Prostate gland (tissue), 2 donors: ENCODE results near the gene SERPINA5. TPM values are rescaled to one million over a fixed set of nuclear protein-coding genes. Genes with fewer than 3 reads are reported as not detected.

ENCODE experiments used
- DNase-seq: peaks from one replicate; pipeline ENCODE4 v3.0.0-alpha.2; 2019; ENCODE audit warnings: low spot score
- H3K27ac ChIP-seq, 2 donors: fragments of 200-600 bp; sonication (generic); 2 replicates each; pipeline ENCODE4 v1.5.1; 2017 to 2019
- H3K27me3 ChIP-seq: fragments of 200-600 bp; sonication (generic); replicated peaks from 2 replicates; pipeline ENCODE4 v1.5.1; 2019; ENCODE audit not compliant: insufficient read depth
- H3K36me3 ChIP-seq, 2 donors: fragments of 200-600 bp; sonication (generic); 1 replicate in 1 of 2; 2 replicates in 1 of 2; pipeline versions ENCODE4 v1.5.1 to v1.8.1; 2017 to 2019
- H3K4me1 ChIP-seq: fragments of 200-600 bp; sonication (generic); replicated peaks from 2 replicates; pipeline ENCODE4 v1.5.1; 2019
- H3K4me3 ChIP-seq, 2 donors: fragments of 200-600 bp; sonication (generic); 2 replicates each; pipeline ENCODE4 v1.5.1; 2017 to 2019
- H3K9me3 ChIP-seq: fragments of 200-600 bp; sonication (generic); 2 replicates; pipeline ENCODE4 v1.5.1; 2017
- POLR2A ChIP-seq: fragments of 450-650 bp; IDR thresholded peaks from one replicate; pipeline ENCODE4 v1.6.1; 2016; ENCODE audit warnings: antibody characterized with exemption, mild to moderate bottlenecking
- POLR2AphosphoS5 ChIP-seq: sonication (generic); formaldehyde crosslinking; IDR thresholded peaks from one replicate; pipeline ENCODE4 v1.6.1; 2017; ENCODE audit warnings: antibody characterized with exemption
- WGBS: methylation state at CpG from one replicate; pipeline ENCODE4 v1.1.5; 2018; 5-methylcytosine and 5-hydroxymethylcytosine counted together
- intact Hi-C: fragments of 100-400 bp; cut with DNase I; formaldehyde crosslinking; loops from one replicate; pipeline ENCODE4 v1.14.2; 2022
- total RNA-seq, 2 donors: library from RNA; depleted of rRNA; stranded (reverse); fragments of >200 nt; gene quantifications; one replicate each; pipeline ENCODE4 v1.1.0, GENCODE V29; 2016
- TF ChIP-seq, protein P1 (sequence below), 4 experiments: fragments of 200-600 bp in 2 of 4; fragments of 450-650 bp in 2 of 4; sonication (generic) in 2 of 4; IDR thresholded peaks; 1 replicate in 3 of 4; 2 replicates in 1 of 4; pipeline ENCODE4 v1.5.1; 2016 to 2019; ENCODE audit warnings: antibody characterized with exemption in 4 of 4, mild to moderate bottlenecking in 2 of 4, moderate library complexity in 2 of 4

Gene SERPINA5
- total RNA-seq, 2 donors from 2014 or later: 2.6 to 936 TPM

- no peak for DNase-seq
- no peaks in the 10 kb centered on the region for H3K9me3 ChIP-seq
- H3K4me3 ChIP-seq: no peak overlapping the region
- no peaks in the 10 kb centered on the region for H3K27me3 ChIP-seq
- H3K27ac ChIP-seq: no peak overlapping the region
- intact Hi-C loops: no loop called here
- no peaks in the 10 kb centered on the region for H3K36me3 ChIP-seq
- TF ChIP-seq, protein P1, sequence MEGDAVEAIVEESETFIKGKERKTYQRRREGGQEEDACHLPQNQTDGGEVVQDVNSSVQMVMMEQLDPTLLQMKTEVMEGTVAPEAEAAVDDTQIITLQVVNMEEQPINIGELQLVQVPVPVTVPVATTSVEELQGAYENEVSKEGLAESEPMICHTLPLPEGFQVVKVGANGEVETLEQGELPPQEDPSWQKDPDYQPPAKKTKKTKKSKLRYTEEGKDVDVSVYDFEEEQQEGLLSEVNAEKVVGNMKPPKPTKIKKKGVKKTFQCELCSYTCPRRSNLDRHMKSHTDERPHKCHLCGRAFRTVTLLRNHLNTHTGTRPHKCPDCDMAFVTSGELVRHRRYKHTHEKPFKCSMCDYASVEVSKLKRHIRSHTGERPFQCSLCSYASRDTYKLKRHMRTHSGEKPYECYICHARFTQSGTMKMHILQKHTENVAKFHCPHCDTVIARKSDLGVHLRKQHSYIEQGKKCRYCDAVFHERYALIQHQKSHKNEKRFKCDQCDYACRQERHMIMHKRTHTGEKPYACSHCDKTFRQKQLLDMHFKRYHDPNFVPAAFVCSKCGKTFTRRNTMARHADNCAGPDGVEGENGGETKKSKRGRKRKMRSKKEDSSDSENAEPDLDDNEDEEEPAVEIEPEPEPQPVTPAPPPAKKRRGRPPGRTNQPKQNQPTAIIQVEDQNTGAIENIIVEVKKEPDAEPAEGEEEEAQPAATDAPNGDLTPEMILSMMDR (IDR thresholded peaks at IDR 0.05): no peak
- TF ChIP-seq POLR2A (no peak), POLR2AphosphoS5 (no peak)
- no peaks in the 10 kb centered on the region for H3K4me1 ChIP-seq
These were observed 9.8 kb downstream of the SERPINA5 start for GRCh38 chr14:94591073-94591472.

DNA sequence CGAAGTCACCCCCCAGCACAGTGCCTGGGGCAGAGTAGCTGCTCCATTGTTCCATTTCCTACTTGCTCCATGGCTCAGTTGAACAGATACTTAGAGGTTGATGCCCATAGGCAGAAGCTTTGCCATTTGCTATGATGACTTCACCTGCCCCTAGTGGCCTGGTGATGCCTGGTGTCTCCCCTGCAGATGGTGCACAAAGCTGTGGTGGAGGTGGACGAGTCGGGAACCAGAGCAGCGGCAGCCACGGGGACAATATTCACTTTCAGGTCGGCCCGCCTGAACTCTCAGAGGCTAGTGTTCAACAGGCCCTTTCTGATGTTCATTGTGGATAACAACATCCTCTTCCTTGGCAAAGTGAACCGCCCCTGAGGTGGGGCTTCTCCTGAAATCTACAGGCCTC, 10.6 kb downstream of the SERPINA5 start:
- H3K27me3 ChIP-seq: no peaks in the 10 kb centered on the region
- 90% methylated on average over 8 of the region's 8 CpGs for WGBS
- DNase-seq: no peak
- no peaks in the 10 kb centered on the region for H3K36me3 ChIP-seq
- intact Hi-C loops: no loop called here
- H3K4me1 ChIP-seq: no peaks in the 10 kb centered on the region
- no peak overlapping the region for H3K27ac ChIP-seq
- TF ChIP-seq, protein P1 (IDR thresholded peaks at IDR 0.05): no peak
- TF ChIP-seq POLR2A: no peak
- TF ChIP-seq POLR2AphosphoS5: no peak
- no peaks in the 10 kb centered on the region for H3K9me3 ChIP-seq
- H3K4me3 ChIP-seq: no peak overlapping the region

DNA sequence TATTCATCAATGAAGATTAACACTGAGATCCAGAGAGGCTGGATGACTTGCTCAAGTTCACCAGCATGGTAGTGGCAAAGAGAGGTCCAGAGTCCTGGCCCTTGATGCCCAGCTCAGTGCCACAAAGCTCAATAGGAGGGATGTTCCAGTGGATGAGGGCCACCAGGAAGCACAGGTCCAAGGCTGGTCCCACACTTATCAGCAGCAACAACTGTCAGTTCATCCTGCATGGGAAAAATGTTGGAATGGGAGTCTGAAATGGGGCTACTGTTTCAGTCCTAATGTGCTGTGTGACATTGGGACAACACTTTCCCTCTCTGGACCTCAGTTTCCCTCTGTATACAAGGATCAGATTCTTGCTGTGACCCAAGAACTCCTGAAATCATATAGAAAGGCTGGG, 11.2 kb downstream of the SERPINA5 start:
- H3K27me3 ChIP-seq: no peaks in the 10 kb centered on the region
- no peaks in the 10 kb centered on the region for H3K4me1 ChIP-seq
- no peak overlapping the region for H3K27ac ChIP-seq
- H3K9me3 ChIP-seq: no peaks in the 10 kb centered on the region
- TF ChIP-seq POLR2AphosphoS5 (no peak), POLR2A (no peak)
- TF ChIP-seq, protein P1 (IDR thresholded peaks at IDR 0.05): no peak
- H3K36me3 ChIP-seq: no peaks in the 10 kb centered on the region
- no peak for DNase-seq
- H3K4me3 ChIP-seq: no peak overlapping the region
- intact Hi-C loops: no loop called here

GRCh38 chr14:94593376-94593748, 12.1 kb downstream of the SERPINA5 start:
- no peak for DNase-seq
- no peaks in the 10 kb centered on the region for H3K4me1 ChIP-seq
- WGBS: 78% methylated on average over 3 of the region's 3 CpGs
- no peak overlapping the region for H3K4me3 ChIP-seq
- H3K27me3 ChIP-seq: no peaks in the 10 kb centered on the region
- H3K9me3 ChIP-seq: no peaks in the 10 kb centered on the region
- TF ChIP-seq, protein P1 (IDR thresholded peaks at IDR 0.05): no peak
- TF ChIP-seq POLR2A (no peak), POLR2AphosphoS5 (no peak)
- no peak overlapping the region for H3K27ac ChIP-seq
- intact Hi-C loops: no loop called here
- H3K36me3 ChIP-seq: no peaks in the 10 kb centered on the region

GRCh38 chr14:94593749-94594431, 12.7 kb downstream of the SERPINA5 start:
- H3K4me3 ChIP-seq: no peak overlapping the region
- intact Hi-C loops: no loop called here
- H3K4me1 ChIP-seq: peaks cover 5% of the 10 kb centered on the region
- TF ChIP-seq POLR2A: no peak
- no peak for TF ChIP-seq POLR2AphosphoS5
- TF ChIP-seq, protein P1 (IDR thresholded peaks at IDR 0.05): no peak
- H3K36me3 ChIP-seq: no peaks in the 10 kb centered on the region
- no peak for DNase-seq
- H3K27ac ChIP-seq: no peak overlapping the region
- H3K27me3 ChIP-seq: no peaks in the 10 kb centered on the region
- WGBS: 92% methylated on average over 4 of the region's 4 CpGs
- no peaks in the 10 kb centered on the region for H3K9me3 ChIP-seq
